GM12892 (cell line): Measurements from ENCODE around the gene ACTR6.

Experiments used
- POLR2A ChIP-seq: IDR thresholded peaks from 2 replicates; pipeline ENCODE4 v1.6.1; 2011; ENCODE audit warnings: low read depth, low read length, control low read depth
- POLR2AphosphoS5 ChIP-seq: IDR thresholded peaks from 2 replicates; pipeline ENCODE4 v1.6.1; 2011; ENCODE audit warnings: low read depth, low read length, control low read depth
- TAF1 ChIP-seq: IDR thresholded peaks from 2 replicates; pipeline ENCODE4 v1.6.1; 2011; ENCODE audit warnings: low read depth, mild to moderate bottlenecking, control low read depth, low read length, borderline replicate concordance

- TF ChIP-seq POLR2A (peak; percentile 74), POLR2AphosphoS5 (peak; percentile 79), TAF1 (peak; percentile 69; the same call in 1 of the 2 replicates)
These were observed at the start of gene ACTR6 for GRCh38 chr12:100200463-100201181.
